HG02884 (cell line): Measurements from ENCODE around the gene SYTL3.

Experiments used
- ATAC-seq: cut with Tn5 transposase; IDR thresholded peaks from one replicate; pipeline ENCODE4 v1.9.1; 2021; ENCODE audit warnings: mild to moderate bottlenecking, moderate library complexity; ENCODE audit not compliant: unreplicated experiment

SYTL3 gene

DNA sequence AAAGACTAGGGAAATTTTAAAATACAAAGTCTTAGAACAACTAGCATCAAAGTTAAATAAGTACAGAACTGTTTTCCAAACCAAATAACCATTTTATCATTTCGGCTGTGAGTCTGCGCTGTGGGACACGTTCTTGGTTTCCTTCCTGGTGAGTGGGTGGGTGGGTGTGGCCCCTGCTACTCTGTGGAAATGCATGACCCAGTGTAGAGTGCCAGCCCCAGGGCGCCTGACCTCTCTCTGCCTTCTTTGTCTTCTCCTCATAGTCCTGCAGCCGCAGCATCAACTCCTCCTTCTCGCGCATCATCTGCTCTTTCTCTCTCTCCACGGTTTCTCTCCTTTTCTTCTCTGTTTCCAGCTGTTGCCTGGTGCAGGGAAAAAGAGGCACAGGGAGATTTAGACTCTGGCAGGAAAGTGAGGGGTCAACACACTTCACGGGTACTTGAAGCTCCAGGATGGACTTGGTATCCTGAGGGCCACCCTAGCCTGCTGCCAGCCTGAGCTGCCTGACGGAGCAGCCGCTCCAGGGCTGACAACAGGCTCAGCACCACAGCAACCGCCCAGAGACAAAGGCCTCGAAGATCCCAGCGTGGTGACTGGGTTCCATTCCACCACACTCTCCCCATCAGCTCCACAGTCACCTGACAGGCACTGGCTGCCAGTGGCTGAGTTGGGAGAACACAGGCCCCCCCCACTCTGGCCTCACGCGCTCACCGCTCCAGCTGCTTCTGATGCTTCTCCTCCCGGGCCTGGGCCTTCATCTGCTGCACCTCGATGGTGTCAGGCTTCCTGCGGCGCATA lies 120.9 kb downstream of the SYTL3 start:
- ATAC-seq, result no peak

DNA sequence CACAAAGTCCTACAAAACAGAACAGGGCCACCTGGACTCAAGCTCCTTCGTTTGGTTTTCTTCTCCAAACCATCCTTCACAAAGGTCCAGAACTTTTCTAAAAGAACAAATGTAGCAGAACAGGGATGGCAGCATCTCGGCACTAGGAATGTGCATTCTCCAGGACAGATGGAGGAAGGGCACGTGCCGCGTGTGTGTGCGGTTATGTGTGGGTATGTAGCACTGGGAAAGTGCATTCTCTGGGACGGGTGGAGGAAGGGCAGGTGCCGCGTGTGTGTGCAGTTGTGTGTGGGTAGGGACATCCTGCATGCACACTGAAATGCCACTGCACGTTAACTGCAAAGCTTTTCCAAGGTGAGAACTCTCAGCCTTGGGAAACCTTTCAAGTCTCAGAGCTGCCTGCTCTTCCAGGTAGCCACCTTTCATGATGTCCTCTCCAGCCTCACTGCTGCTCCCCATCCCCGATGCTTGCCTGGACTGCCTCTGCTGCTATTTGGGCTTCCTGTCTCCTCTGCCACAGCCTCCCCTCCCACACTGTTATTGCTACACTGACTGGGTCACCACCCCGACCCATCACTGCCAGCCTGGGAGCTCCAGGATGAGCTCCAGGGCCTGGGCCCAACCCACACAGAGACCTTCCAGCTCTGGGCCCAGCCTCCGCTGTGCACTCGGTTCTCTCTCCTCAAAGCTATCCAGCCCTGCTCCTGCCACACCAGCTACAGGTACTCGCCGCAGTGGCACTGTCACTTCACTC lies 121.7 kb downstream of the SYTL3 start:
- no peak for ATAC-seq

DNA sequence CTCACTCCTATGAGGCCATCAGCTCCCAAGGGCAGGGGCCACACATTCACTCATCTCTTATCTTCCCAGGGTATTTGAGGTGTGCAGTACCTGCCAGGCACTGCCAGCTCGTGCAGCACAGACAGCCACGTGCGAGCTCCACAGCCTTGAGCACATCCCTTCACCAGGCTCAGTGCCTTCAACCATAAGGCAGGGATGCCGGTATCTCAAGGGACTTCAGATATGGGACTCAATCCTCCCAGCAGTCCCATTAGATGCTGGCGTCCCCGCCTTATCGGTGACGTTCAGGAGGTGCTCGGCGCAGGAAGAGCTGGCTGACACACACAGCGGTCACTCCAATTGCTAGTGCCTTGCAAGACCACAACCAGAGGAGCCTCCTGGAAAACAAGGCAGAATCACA lies 122.3 kb downstream of the SYTL3 start:
- ATAC-seq, result no peak

DNA sequence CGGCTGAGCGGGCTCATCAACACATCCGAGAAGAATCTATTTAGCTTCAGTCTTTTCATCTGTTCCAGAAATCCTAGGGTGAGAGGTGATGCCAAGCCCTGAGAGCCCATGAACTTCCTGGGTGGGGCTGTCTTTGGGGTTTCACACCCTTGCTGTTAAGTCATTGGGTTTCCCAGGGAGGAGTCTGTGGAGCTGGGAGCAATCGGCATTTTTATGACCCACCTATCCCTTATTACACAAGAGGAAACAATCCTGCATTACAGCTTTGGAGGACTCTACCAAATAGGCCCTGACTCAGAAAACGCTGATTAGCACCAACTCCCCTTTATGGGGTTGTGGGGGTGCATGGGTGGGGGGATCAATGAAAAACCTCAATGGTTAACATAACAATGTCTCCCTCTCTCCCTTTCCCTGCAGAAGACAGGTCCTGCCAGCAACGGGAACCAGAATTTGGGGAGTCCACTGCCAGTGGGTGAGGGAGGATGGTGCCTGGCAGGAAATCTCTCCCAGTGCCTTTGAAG lies 123.1 kb downstream of the SYTL3 start:
- ATAC-seq, result no peak

DNA sequence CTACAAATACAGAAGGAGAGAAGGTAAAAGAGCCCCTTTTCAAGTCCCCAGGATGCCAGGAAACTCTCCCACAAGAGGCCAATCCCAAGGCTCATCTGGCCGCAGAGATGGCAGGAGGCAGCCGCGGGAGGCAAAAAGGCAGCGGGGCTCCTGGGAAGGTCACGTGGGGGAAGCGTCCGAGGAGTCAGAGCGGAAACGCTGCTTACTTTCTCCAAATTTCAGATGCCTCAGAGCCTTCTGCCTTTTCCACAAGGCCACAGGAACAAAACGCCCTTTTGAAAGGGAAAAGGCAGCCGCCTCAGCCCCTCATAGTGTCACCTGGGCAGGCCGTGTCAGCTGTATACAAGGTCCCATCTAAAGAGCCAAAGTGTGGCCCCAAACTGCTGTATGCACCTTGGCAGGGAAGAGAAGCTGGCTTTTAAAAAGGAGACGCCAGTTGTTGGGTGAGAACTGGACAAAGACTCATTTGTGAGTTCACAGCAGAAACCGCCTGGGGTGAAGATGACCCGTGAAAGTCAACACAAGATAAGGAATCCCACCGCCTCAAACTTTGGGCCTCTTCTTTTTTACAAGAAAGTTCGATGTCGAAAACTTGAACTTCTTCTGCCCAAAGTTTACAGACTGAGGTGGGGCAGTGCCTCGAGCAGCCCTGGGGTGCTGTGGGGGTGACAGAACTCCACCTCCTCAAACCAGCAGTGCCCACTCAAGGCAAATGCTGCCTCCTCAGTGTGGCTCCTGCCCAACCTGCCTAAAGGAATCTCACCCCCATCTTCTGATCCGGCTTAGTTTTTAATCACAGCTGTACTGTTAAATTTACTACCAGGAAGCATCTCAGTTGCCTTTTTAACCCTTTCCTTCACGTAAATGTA lies 124.0 kb downstream of the SYTL3 start:
- no peak for ATAC-seq

DNA sequence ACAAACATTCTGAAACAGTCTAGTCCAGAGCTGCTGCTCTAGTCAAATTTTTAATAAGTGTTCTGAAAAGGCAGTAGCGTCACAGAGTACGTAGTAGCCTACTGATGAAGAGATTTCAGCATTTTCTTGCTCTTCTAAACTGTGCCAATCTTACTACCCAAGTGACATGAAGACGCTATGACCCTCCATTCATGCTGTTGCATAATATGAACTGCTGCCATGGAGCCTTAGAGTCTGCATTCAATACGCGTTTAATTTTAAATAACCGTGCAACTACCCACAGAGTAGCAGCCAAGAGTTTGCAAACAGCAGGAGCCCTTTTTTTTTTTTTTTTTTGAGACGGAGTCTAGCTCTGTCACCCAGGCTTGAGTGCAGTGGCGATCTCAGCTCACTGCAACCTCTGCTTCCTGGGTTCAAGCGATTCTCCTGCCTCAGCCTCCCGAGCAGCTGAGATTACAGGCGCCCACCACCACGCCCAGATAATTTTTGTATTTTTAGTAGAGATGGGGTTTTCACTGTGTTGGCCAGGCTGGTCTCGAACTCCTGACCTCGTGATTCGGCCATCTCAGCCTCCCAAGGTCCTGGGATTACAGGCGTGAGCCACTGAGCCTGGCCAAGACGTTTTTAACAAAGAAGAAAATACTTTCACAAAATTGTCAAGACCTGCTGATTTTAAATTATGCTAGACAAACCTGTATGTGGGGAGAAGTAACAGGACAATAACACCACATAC lies 125.0 kb downstream of the SYTL3 start:
- no peak for ATAC-seq

DNA sequence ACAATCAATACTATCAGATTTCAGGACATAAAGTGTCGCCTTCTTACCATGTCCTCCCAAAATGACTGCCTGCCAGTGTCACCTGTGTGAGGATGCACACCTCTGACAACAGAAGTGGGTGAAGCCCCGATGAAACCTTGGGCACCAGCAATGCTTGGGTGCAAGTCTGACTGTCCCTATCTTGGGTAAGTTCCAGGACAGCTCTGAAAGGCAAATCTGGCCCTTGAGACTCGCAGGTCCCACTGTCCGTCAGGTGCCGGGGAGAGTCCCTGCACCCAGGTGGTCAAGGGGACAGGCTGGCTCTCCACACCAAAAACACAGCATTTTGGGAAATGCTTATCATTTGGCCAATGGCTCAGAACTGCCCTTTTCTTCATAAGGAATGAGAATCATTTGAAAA lies 126.0 kb downstream of the SYTL3 start:
- no peak for ATAC-seq

DNA sequence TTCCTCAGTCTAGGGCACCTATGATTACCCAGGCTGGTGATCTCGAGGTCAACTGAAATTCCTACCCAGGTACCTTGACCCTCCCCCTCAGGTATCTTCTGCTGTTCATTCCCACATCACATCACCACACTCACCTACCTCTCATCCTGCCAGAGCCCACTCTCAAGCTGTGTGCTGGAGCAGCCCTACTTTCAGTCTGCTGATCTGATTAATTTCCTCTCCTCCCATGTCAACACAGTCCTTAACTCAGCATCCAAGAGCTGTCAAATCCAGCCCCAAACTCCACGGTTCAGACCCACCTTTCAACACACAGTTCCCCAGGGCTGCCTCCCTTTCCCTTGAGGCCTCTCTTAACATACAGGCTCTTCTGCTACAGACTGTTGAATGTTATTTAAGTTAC lies 126.9 kb downstream of the SYTL3 start:
- ATAC-seq, result no peak

DNA sequence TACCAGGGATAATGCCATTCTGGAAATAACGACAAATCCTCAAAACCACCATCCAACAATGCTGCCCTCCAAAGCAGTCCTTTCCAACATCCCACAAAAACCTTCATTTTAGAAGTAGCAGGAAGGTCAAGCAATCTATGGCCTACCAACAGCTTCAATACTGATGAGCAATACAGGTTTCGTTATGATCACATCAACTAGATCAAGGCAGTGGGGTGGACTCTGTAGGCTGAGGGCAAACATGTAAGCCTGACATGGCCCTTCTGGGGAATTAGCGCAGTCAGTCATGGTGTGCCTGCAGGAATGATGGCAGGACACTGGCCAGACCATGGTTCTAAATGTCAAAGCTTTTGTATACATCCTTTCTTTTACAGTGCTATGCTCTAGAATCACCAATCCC lies 127.7 kb downstream of the SYTL3 start:
- ATAC-seq, result no peak

DNA sequence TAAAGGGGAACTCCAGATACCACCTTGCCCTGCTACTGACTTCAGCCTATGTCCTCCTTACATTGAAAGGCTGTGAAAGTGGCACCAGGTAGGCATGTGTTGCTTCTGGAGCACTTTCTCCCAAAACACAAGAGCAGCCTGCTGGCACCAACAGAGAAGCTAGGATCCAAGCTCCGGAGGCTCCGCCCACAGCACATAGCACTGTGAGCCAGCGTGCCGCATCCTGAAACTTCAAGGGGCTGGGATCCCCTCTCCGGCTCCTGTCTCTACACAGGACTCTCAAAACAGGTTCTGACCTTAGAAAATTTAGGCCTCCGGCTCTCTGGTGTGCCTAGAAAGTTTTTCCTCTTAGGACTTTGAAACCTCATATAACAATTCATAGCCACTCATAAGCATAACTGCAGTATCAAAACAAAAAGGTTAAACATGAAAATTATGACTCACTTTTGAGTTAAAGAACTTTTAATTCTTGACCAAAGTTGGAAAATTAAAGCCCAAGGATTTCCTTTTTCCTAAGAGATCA lies 128.2 kb downstream of the SYTL3 start:
- ATAC-seq, result no peak

DNA sequence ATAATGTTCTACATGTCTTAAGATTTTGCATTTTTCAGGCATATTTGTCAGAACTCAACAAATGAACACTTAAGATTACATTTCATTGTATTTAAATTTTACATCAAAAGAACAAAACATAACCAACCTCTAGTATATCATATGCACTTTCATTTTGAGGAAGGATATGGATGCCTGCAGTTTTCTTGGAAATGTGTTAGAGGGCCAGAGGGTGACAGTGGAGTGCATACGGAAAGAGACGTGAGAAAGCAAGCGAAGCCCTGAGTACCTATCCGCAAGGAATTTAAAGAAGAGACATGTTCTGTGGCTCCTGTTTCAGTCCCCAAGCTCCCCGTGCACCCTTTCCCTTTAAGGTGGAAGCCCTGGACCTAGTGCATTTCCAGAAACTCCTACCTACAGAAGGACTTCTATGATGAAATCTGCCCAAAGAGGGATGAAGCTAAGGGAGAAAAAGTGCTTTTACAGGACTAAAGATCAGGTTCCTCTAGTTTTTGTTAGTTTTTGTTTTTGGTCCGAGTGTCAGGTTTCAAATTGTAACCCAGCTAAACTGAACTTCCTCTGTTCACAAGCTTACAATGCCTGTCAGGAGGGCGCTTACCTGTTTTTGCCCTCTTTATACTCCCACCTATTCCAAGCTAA lies 130.5 kb downstream of the SYTL3 start:
- ATAC-seq, result no peak

DNA sequence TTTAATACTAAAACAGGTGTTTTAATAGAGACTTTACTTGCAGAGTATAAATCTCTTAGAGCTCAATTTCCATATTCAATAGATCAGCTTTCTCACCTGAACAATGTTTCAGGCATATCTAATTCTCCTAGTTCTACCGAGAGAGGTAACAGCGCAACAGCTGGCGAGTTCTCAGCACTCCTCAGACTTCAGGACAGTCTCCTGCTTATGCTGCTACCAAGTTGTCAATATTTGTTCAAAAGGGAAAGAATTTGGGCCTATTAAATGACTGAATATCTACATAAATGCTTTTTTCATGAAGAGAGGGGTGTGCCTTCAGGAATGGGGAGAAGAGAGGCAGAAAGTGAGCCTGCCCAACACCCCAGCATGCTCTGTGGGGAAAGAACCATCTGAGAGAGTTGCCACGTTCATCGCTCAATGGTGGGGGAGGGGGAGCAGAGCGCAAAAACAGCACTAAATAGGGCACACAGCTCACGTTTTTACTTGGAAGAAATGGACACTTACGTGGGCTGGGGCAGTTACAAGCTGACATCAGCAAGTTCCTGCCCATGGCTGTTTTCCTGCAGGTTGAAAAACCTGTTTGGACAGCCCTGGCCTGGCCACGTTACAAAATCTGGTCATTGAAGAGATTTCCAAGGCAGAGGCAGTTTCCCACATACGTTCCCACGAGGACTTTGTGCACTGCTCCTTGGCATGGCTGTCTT lies 131.3 kb downstream of the SYTL3 start:
- ATAC-seq, result no peak

DNA sequence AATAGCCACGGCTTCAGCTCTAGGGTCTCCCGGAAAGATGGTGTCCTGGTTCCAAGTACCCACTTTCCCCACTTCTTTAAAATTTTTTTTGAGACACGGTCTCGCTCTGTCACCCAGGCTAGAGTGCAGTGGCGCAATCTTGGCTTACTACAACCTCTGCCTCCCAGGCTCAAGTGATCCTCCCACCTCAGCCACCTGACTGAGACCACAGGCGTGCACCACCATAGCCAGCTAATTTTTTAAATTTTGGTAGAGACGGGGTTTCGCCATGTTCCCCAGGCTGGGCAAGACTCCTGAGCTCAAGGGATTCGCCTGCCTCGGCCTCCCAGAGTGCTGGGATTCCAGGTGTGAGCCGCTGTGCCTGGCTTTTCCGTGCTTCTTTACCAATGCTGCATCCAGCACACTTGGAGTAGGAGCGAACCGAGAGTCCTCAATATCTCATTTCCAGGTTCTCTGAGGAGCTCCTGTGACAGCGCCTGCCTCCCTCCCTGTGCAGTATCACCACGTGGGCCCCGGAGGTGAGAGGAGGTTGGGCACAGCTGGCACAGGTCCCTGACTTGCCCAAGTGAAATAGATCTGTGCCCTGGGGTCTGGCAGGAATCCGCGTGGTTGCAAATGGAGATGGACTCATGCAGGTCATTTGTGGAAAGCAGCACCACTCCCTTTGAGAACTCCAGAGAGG lies 132.0 kb downstream of the SYTL3 start:
- no peak for ATAC-seq

DNA sequence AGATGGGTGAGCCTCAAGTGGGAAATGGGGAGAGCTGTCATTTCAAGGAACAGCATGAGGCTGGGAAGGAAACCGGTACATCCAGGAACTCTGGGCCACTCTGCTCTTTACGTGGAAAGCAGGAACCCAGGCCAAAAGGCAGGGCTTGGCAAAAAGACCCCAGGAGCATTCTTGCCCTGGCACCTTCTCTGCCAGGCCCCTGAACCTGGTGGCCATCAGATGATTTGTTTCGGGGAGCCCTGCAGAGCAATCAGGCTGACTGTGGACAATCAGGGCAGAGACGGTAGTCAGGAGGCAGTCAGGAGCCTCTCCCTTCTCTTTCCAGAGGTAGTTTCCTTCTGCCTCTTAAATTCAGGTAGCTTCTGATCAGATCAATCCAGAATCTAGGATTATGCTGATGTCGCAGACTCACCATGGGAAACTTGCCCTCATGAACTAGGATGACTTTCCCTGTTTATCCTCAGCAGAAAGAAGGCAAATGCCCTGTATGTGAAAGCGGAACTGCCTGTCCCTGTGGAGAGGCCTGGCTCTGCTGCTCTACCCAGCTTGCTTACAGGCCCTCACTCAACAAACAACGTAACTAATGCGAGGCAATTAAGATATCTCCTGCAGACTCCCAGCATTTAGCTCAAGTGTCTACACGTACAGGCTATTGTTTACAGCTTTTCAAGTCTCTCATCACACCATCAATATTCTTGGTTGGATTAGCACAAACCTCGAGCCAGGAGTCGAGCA lies 132.7 kb downstream of the SYTL3 start:
- ATAC-seq, result no peak

DNA sequence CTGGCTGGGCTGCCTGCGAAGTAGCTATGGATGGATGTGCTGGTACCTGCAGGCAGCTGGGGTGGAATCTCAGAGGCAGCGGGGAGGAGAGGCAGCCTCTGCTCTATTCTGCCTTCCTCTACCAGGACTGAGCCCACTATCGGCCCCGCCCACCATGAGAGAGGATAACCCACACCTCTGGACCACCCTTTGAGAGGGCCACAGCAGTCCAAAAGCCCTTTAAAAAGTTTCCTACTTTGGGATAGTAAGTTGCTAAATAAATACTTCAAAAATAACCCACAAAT lies 133.3 kb downstream of the SYTL3 start:
- ATAC-seq, result no peak

DNA sequence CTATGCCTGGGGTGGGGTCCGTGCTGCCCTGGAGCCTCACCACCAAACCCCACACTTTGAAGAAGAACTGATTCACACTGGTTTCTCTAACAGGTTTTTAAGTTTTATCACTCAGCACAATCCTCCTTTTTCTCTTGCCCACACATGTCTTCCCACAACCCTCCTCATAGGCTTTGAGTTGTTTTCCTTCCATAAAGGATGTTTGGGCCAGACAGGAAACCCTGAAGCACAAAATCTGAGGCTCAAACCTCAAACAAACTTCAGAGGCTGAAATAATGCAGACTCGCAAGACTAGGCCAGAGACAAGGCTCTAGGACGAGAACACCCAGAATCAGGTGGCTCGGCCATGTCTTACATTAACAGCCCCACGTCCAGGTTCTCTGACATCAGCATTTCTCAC lies 134.0 kb downstream of the SYTL3 start:
- ATAC-seq, result no peak

DNA sequence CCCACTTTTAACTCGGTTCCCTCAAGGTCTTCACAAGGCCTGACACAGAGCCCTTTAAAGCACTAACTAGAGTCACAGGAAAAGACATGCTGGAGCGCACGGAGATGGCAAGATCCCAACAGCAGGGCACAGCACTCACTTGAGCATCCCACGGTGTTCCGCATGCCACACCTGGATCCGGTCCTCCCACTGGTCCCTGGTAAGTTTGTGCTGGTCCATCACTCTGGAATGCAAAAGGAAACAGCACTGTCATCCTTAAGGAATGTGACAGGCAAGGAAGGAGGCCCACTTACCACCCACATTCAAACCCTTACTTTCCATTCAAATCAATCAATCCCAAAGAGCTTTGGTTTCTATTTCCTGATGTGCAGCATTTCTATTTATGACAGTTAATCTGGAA lies 134.7 kb downstream of the SYTL3 start:
- no peak for ATAC-seq

DNA sequence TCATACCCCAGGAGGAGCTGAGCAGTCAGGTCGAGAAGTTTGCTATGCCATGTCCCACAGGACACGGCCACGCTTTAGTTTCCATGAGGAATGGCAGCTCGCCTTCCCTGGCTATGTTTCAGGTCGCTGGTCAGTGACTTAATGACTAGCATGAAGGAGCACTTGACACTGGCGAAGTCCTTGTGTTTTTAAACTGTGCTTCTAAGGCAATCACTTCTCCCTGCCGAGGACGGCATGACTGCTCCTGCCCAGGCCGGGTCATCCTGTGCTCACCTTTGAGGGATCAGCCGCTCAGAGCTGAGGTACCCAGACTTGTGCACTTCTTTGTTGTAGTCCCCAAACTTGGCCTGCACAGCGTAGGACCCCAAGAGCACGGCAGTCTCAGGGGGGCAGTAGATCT lies 135.2 kb downstream of the SYTL3 start:
- ATAC-seq, result no peak
